K562 (cell line): ENCODE measurements around the gene LACTBL1. TPM values are rescaled to one million over a fixed set of nuclear protein-coding genes. Genes with fewer than 3 reads are reported as not detected.

Experiments
- AFF1 ChIP-seq, 2 experiments: fragments of 450-650 bp; IDR thresholded peaks; 2 replicates each; pipeline ENCODE4 v1.6.1; 2018; ENCODE audit warnings: mild to moderate bottlenecking in 2 of 2, low read depth in 1 of 2; ENCODE audit not compliant: partially characterized antibody in 2 of 2
- ARID2 ChIP-seq: fragments of 450-650 bp; IDR thresholded peaks from 2 replicates; pipeline ENCODE4 v1.6.1; 2017; ENCODE audit warnings: antibody characterized with exemption, mild to moderate bottlenecking
- CBFA2T2 ChIP-seq: fragments of 450-650 bp; conservative IDR thresholded peaks from 2 replicates; pipeline ENCODE4 v1.6.1; 2017; ENCODE audit warnings: mild to moderate bottlenecking
- CBFA2T3 ChIP-seq: fragments of 450-650 bp; IDR thresholded peaks from 2 replicates; pipeline ENCODE4 v1.6.1; 2017
- CBFB ChIP-seq: sonication (generic); formaldehyde crosslinking; IDR thresholded peaks from 2 replicates; pipeline ENCODE4 v1.4.0; 2020; ENCODE audit warnings: mild to moderate bottlenecking, missing genetic modification reagents
- CEBPB ChIP-seq: fragments of 450-650 bp; IDR thresholded peaks from 2 replicates; pipeline ENCODE4 v1.6.1; 2016; ENCODE audit warnings: missing genetic modification characterization, missing compliant biosample characterization
- CREB3 ChIP-seq: fragments of 450-650 bp; conservative IDR thresholded peaks from 2 replicates; pipeline ENCODE4 v1.6.1; 2016; ENCODE audit warnings: missing genetic modification characterization, low read depth, mild to moderate bottlenecking, missing compliant biosample characterization, moderate library complexity
- EZH2 ChIP-seq: IDR thresholded peaks from 2 replicates; pipeline ENCODE4 v1.6.1; 2012; ENCODE audit warnings: low read depth, mild to moderate bottlenecking, inconsistent platforms, low read length, borderline replicate concordance
- HDAC1 ChIP-seq, 2 experiments: fragments of 450-650 bp; IDR thresholded peaks; 2 replicates each; pipeline ENCODE4 v1.6.1; 2016 to 2017; ENCODE audit warnings: inconsistent platforms in 1 of 2, mild to moderate bottlenecking in 1 of 2, moderate library complexity in 1 of 2
- KLF13 ChIP-seq: fragments of 450-650 bp; IDR thresholded peaks from 2 replicates; pipeline ENCODE4 v1.6.1; 2016; ENCODE audit warnings: missing genetic modification characterization, low read depth, mild to moderate bottlenecking, missing compliant biosample characterization, moderate library complexity, borderline replicate concordance
- MCM5 ChIP-seq: fragments of 450-650 bp; IDR thresholded peaks from 2 replicates; pipeline ENCODE4 v1.6.1; 2016; ENCODE audit warnings: low read depth
- ZBTB11 ChIP-seq, 3 experiments: fragments of 200-800 bp in 1 of 3; fragments of 250-450 bp in 1 of 3; fragments of 450-650 bp in 1 of 3; sonication (Bioruptor Pico) in 1 of 3; sonication (Bioruptor generic) in 1 of 3; formaldehyde crosslinking in 1 of 3; IDR thresholded peaks; 2 replicates each; pipeline versions ENCODE4 v1.6.1 to v1.8.0; 2016 to 2022; ENCODE audit warnings: mild to moderate bottlenecking in 2 of 3, missing genetic modification characterization in 2 of 3, missing compliant biosample characterization in 1 of 3, moderate library complexity in 1 of 3
- ZBTB5 ChIP-seq: fragments of 450-650 bp; IDR thresholded peaks from 2 replicates; pipeline ENCODE4 v1.6.1; 2017; ENCODE audit warnings: antibody characterized with exemption
- ZBTB8A ChIP-seq: fragments of 450-650 bp; IDR thresholded peaks from 2 replicates; pipeline ENCODE4 v1.6.1; 2018; ENCODE audit warnings: mild to moderate bottlenecking, moderate library complexity; ENCODE audit not compliant: partially characterized antibody
- ZNF23 ChIP-seq: fragments of 250-450 bp; sonication (Bioruptor Pico); IDR thresholded peaks from 2 replicates; pipeline ENCODE4 v1.4.0; 2020; ENCODE audit warnings: mild to moderate bottlenecking
- ZNF232 ChIP-seq: sonication (generic); formaldehyde crosslinking; IDR thresholded peaks from 2 replicates; pipeline ENCODE4 v1.8.0; 2022; ENCODE audit warnings: mild to moderate bottlenecking, missing genetic modification reagents
- ZNF668 ChIP-seq: fragments of 250-450 bp; sonication (Bioruptor Pico); IDR thresholded peaks from 2 replicates; pipeline ENCODE4 v1.8.0; 2022; ENCODE audit warnings: mild to moderate bottlenecking, inconsistent platforms
- ZNF75A ChIP-seq: fragments of 450-650 bp; formaldehyde crosslinking; IDR thresholded peaks from 2 replicates; pipeline ENCODE4 v1.4.0; 2020; ENCODE audit warnings: mild to moderate bottlenecking
- polyA plus RNA-seq, 8 experiments: library from polyadenylated mRNA; depleted of rRNA in 4 of 8; stranded (reverse) in 5 of 8; unstranded in 3 of 8; fragments of >200 nt; fragmentation: Nextera tagmentation in 2 of 8; fragmentation: Illumina TruSeq in 1 of 8; extraction: Ambion mirVana in 2 of 8; extraction: Trizol in 1 of 8; gene quantifications; 2 replicates each; pipeline versions ENCODE4 v1.2.1 to v1.2.3, GENCODE V29; 2011 to 2014; ENCODE audit warnings: inconsistent platforms in 1 of 8, missing spikeins in 1 of 8
- total RNA-seq, 7 experiments: library from RNA; depleted of rRNA in 6 of 7; stranded (reverse); fragments of >200 nt in 6 of 7; fragmentation: Illumina TruSeq in 2 of 7; extraction: Trizol in 2 of 7; gene quantifications; 2 replicates each; pipeline versions ENCODE4 v1.2.1 to v1.2.3, GENCODE V29; 2011 to 2021; ENCODE audit warnings: low replicate concordance in 1 of 7

Gene LACTBL1
- total and polyA plus RNA-seq, 9 of the 15 experiments (the other 6 are each of a cell fraction or from before 2014, with no cell fraction given), result not detected

- no peak for TF ChIP-seq AFF1 (IDR thresholded peaks at IDR 0.05; ENCODE audit: low read depth in 1 of 2, partially characterized antibody in 2 of 2)
- TF ChIP-seq ZBTB8A, result no peak
- no peak for TF ChIP-seq CEBPB (tag)
- TF ChIP-seq ZNF75A (CRISPR knock-in tag), result no peak
- TF ChIP-seq ZNF23 (CRISPR knock-in tag), result peak; percentile 25; the same call in 1 of the 2 replicates
- TF ChIP-seq EZH2, result no peak
- TF ChIP-seq ARID2, result no peak
- no peak for TF ChIP-seq KLF13
- no peak for TF ChIP-seq ZBTB5
- no peak for TF ChIP-seq MCM5
- TF ChIP-seq CREB3 (tag), result 0 out of 2 replicates have a peak, but pooled peaks have one; percentile 21
- TF ChIP-seq ZNF232 (CRISPR knock-in tag), result no peak
- TF ChIP-seq ZBTB11 (CRISPR knock-in tag; IDR thresholded peaks at IDR 0.05), result no peak
- TF ChIP-seq CBFB, result no peak
- TF ChIP-seq CBFA2T2, result 0 out of 2 replicates have a peak, but pooled peaks have one; percentile 11
- peak; percentile 39; the same call in 1 of the 2 replicates for TF ChIP-seq CBFA2T3
- TF ChIP-seq ZNF668 (CRISPR knock-in tag), result peak; percentile 79; the same call in 1 of the 2 replicates
- no peak for TF ChIP-seq HDAC1 (IDR thresholded peaks at IDR 0.05)
Observed at GRCh38 chr1:23004112-23004511, 31.4 kb upstream of the LACTBL1 start (continued).
